ENCODE measurements around the gene PNMA6E.

The PNMA6E gene

DNA sequence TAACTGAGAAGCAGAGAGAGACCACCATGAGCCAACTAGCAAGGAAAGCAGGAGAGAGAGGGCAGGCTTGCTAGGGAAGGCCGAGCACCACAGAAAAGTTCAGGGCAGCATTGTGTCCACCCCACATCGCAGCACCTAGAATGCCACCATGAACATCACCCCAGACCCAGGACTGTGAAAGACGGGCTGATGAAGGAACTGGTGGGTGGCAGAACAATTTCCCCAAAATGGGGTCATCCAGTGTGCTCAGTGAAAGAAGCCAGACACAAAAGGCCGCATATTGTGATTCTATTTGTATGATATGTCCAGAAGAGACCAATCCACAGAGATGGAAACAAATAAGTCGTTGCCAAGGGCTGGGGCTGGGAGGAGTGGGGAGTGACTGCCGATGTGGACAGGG lies 16.8 kb downstream of the PNMA6E start:
- DNase-seq (ENCODE audit: low read depth) = no peak

DNA sequence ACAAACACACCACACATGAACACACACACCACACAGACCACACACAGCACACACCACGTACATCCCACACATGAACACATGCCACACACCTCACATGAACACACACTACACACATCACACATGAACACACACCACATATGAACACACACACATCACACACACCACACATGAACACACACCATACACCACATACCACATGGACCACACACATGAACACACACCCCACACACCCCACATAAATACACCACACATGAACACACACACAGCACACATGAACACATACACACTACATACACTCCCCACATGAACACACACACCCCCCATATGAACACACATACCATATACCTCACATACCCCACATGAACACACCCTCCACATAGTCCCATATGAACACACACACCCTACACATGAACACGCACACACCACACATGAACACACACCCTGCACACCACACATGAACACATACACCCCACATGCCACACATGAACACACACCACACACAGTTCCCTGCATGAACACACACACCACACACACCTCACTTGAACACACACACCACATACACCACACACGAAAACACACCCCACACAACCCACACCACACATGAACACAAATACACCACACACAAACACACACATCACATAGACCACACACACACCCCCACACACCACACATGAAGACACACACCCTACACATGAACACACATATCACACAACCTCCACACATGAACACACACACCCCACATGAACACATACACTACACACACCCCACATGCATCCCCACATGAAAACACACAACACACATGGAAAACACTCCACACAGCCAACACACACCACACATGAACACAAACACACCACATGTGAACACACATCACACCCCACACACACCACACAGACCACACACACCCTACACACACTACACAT lies 18.3 kb downstream of the PNMA6E start:
- DNase-seq (ENCODE audit: low read depth) = no peak

- no peak for DNase-seq (ENCODE audit: low read depth)
Observed at GRCh38 chrX:153381684-153382532, 19.2 kb downstream of the PNMA6E start.

DNA sequence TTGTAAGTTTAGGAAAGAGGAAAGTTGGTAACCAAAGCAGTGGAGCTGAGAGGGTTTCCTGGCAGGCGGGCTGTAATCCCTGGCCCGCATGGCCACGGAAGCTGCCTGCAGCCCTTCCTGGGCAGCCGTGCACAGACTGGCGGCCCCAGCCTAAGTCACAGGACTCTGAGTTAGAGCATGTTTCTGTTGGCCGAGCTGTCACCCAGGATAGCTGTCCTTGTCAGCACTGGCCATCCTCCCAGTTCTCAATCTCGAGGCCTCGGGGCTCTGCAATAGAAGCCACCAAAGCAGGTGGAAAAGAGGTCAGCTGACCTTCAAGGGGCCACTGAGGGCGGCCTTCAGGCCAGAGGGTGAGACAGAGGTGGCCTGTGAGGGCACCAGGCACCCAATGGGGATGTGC lies 20.5 kb downstream of the PNMA6E start:
- DNase-seq (ENCODE audit: low read depth) = no peak

DNA sequence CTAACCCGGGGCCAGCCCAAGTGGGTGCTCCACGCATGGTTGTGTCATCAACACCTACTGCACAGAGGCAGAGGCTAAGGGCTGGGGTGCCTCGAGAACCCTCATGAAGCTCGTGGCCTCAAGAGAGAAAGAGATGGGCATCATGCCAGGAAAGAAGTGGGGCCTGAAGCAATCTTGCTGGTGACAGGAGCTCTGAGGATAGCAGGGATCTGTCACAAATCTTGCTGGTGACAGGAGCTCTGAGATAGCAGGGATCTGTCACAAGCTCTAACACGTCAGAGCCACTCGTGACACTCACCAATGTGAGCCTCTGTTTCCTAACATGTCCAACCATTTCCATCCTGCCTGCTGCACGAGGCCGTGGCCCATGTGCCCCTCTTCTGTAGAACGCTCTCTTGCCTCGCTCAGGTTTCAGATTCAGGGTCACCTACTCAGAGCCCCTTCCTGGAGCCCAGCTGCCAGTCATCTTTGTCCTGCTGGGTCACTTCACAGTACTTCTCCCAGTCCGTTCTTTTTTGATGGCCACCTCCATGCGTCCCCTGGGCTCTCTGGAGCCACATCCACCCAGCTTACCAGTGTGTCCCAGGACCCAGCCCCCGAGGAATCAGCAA lies 21.1 kb downstream of the PNMA6E start:
- no peak for DNase-seq (ENCODE audit: low read depth)

DNA sequence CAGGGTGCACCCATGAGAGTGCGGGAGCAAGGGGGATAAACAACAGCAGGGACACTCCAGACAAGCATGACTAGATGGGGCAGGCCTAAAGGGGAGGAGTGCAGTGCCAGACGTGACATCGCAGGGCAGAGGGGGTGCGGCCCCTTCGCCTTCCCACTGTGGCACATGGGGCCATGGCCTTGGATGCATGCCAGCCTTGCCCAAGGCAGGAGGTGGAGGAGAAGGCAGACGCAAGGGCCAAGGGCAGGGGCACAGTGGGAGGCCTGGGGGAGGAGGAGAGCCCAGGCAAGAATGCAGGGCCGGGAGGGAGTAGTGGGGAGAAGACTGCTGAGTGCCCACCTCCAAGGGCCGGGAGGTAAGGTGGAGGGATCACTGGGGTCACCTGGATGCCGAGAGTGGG lies 21.6 kb downstream of the PNMA6E start:
- DNase-seq (ENCODE audit: low read depth) = no peak

DNA sequence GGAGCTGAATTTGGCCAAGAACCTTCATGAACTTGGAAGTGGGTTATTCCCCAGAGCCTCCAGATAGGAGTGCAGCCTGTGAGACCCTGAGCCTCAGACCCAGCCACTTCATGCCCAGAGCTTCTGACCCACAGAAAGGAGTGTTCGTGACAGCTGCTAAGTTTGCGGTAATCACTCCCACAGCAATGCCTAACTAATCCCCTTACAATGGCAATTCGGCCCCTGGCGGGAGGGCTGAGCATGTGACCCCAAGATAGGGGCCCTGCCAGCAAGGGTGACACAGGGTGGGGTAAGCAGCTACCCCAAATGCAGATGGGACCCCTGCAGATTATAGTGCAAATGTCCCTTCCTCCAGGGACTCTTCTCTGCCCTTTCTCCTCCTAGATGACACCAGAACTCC lies 22.5 kb downstream of the PNMA6E start:
- no peak for DNase-seq (ENCODE audit: low read depth)

- no peak for DNase-seq (ENCODE audit: low read depth)
Observed at GRCh38 chrX:153377727-153378126, 23.4 kb downstream of the PNMA6E start.

DNA sequence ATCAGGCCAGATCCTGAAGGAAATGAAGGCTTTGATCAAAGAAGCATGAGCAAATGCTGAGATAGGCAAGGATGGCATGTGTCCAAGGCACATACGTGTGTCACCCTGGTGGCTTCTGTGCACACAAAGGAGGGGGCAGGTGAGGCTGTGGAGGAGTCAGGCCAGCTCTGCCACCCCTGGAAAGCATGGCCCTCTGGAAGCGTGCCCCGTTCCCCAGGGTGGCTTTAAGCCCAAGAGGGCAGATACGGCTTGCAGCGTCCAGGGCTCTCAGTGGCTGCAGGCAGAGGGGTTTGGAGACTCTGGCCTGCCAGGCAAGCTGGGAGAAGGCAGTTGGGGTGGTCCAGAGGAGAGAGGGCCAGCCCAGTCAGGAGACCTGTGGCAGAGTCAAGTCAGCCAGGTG lies 25.6 kb downstream of the PNMA6E start:
- DNase-seq (ENCODE audit: low read depth) = no peak

- DNase-seq (ENCODE audit: low read depth) = no peak
Observed at GRCh38 chrX:153374426-153374825, 26.7 kb downstream of the PNMA6E start.

DNA sequence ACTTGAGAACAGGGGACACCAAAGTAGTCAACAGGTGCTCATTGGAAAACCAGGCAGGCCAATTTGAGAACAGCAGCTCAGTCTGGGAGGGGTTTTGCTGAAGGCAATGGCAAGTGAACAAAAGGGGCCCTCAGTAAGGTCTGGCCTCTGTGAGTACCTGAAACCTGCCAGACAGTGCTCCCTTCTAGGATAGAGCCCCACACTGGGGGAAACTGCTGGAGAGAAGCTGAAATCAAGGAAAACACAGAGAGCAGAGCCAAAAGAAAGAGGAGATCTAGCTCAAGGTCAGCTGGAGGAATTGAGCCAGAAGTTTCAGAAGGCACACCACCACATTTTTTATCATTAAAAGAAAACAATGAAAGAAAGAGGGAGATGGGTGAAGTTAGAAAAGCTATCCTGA lies 28.2 kb downstream of the PNMA6E start:
- no peak for DNase-seq (ENCODE audit: low read depth)

- no peak for DNase-seq (ENCODE audit: low read depth)
Observed at GRCh38 chrX:153371256-153371655, 29.9 kb downstream of the PNMA6E start.

DNA sequence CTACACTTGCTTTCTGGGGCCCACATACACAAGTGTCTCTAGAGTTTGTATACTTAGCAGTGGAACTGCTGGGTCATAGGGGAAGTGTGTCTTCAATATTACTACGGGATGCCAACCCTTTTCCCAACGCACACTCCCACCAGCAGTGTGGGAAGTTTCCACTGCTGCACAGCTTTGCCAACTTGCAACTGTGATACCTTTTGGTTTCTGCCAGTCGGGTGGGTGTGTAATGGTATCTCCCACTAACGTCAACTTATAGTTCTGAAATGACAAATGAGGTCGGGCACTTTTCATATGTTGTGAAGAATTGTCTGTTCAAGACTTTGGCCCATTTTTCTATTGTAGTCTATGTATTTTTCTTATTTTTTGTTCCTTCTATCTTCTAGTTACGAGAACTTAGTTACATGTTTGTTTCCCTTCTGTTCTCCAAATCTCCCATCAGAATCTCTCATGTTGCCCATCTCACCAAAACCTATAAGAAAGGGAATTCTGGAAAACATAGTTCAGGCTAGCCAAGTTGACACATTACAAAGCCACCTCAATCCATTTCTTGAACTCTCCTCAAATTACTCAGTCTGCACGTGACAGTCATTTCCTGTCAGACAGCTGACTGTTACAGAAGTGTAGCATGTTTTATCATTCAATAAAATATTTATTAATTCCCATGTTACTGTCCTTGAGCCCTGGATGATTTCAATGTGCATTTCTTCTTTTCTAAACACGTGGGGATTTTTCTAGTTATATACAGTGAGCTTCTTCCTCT lies 30.7 kb downstream of the PNMA6E start:
- DNase-seq (ENCODE audit: low read depth) = no peak

GRCh38 chrX:153366878-153367538 lies 34.1 kb downstream of the PNMA6E start:
- DNase-seq (ENCODE audit: low read depth) = no peak

- no peak for DNase-seq (ENCODE audit: low read depth)
Observed at GRCh38 chrX:153366119-153366518, 35.0 kb downstream of the PNMA6E start.

DNA sequence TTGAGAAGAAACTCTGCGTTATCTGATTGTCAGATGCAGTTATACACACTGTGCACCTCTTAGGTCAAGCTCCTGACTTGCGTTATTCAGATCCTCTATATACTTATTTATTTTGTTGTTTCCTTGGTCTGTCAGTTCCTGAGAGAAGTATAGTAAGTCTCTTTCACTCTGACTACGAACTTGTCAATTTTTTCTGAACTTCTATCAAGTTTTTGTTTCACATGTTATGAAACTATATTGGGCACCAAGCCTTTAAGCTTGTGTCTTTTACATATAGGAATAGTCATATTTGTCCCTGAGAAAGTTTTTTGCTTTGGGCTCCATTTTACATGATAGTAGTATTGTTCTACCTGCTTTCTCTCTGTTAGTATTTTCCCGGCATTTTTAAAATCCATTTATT lies 35.5 kb downstream of the PNMA6E start:
- DNase-seq (ENCODE audit: low read depth) = no peak

- DNase-seq (ENCODE audit: low read depth) = no peak
Observed at GRCh38 chrX:153361781-153362397, 39.3 kb downstream of the PNMA6E start.

DNA sequence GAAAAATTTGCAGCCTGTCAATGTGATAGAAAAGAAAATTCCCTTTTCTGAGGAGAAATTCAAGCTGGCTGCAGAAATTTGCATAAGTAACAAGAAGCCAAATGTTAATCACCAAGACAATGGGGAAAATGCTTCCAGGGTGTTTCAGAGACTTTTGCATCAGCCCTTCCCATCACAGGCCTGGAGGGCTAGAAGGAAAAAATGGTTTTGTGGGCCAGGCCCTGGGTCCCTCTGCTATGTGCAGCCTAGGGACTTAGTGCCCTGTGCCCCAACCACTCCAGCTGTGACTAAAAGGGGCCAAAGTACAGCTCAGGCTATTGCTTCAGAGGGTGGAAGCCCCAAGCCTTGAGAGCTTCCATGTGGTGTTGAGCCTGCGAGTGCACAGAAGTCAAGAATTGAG lies 43.3 kb downstream of the PNMA6E start:
- no peak for DNase-seq (ENCODE audit: low read depth)

DNA sequence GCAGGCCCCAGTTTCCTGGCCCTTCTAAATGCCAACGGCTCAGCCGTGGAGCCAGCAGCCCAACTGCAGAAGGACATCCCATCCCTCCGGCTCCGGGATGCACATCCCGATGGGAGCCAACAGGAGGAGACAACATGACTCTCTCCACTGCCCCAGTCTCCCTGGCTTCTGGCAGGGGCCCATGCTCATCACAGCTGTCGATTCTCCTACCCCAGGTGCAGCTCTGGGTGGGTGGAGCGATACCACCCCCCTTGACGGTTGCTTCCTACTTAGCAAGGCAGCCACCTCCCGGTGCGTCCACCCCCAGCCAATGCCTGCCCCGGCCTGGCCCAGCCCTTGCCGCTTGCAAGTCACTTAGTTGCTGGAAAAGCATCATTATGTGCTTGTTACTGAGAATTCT lies 47.7 kb downstream of the PNMA6E start:
- DNase-seq (ENCODE audit: low read depth) = no peak

- DNase-seq (ENCODE audit: low read depth) = no peak
Observed at GRCh38 chrX:153352858-153353257, 48.3 kb downstream of the PNMA6E start.

DNA sequence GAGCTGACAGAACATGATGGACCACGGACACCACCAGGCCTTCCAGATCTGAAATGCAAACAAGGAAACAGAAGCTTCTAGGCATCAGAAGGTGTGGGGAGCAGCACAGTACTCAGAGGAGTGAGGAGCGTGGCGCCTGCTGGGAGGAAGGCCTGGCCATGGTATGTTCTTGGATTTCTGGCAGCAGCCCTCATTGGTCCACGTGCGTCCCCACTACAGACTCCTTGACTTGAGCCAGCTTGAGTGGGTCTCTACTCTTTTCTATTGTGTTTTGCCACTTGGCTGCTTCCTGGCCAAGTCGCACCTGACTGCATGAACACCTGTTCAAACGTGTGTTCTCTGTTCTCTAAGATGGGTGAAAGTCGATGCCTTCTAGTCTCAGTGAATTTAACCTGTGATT lies 49.2 kb downstream of the PNMA6E start:
- no peak for DNase-seq (ENCODE audit: low read depth)
